HG03139 (cell line): ENCODE data around the gene COL18A1.
A peak's percentile ranks its signal among the peaks of the same experiment; 100 is the strongest.

Experiments
- ATAC-seq: cut with Tn5 transposase; IDR thresholded peaks from one replicate; pipeline ENCODE4 v1.9.1; 2021; ENCODE audit not compliant: unreplicated experiment

COL18A1 gene

GRCh38 chr21:45542667-45543370, 137.9 kb downstream of the COL18A1 start:
- no peak for ATAC-seq

- no peak for ATAC-seq
Measured at GRCh38 chr21:45543371-45543709, 138.4 kb downstream of the COL18A1 start.

GRCh38 chr21:45543710-45544448, 138.9 kb downstream of the COL18A1 start:
- ATAC-seq, result no peak

- no peak for ATAC-seq
Measured at GRCh38 chr21:45544449-45545235, 139.7 kb downstream of the COL18A1 start.

GRCh38 chr21:45545236-45545570, 140.2 kb downstream of the COL18A1 start:
- ATAC-seq, result no peak

- no peak for ATAC-seq
Measured at GRCh38 chr21:45545691-45546531, 140.9 kb downstream of the COL18A1 start.

GRCh38 chr21:45546636-45547544, 141.9 kb downstream of the COL18A1 start:
- ATAC-seq, result no peak

GRCh38 chr21:45547545-45547900, 142.6 kb downstream of the COL18A1 start:
- ATAC-seq, result no peak

- ATAC-seq, result no peak
Measured at GRCh38 chr21:45548711-45549491, 143.9 kb downstream of the COL18A1 start.

- no peak for ATAC-seq
Measured at GRCh38 chr21:45549626-45550463, 144.9 kb downstream of the COL18A1 start.

GRCh38 chr21:45550522-45551210, 145.7 kb downstream of the COL18A1 start:
- peak; percentile 34 for ATAC-seq

- no peak for ATAC-seq
Measured at GRCh38 chr21:45551316-45551715, 146.4 kb downstream of the COL18A1 start.

GRCh38 chr21:45551783-45552695, 147.1 kb downstream of the COL18A1 start:
- no peak for ATAC-seq

- no peak for ATAC-seq
Measured at GRCh38 chr21:45552696-45553391, 147.9 kb downstream of the COL18A1 start.

- ATAC-seq, result peak; percentile 48
Measured at GRCh38 chr21:45554477-45555175, 149.7 kb downstream of the COL18A1 start.

GRCh38 chr21:45555251-45555556, 150.2 kb downstream of the COL18A1 start:
- no peak for ATAC-seq
